GM12865 (cell line): Measurements from ENCODE around the gene COL20A1.

Experiments
- DNase-seq: peaks from one replicate; pipeline ENCODE4 v3.0.0; 2010; ENCODE audit warnings: low read depth
- H3K4me3 ChIP-seq: 2 replicates; pipeline ENCODE4 v1.5.1; 2011; ENCODE audit warnings: mild to moderate bottlenecking, low read depth, low read length, control low read depth
- TF ChIP-seq, protein P1 (sequence below): IDR thresholded peaks from 2 replicates; pipeline ENCODE4 v1.5.1; 2011; ENCODE audit warnings: low read length, control low read depth, low read depth, inconsistent platforms; ENCODE audit not compliant: insufficient read depth; ENCODE audit errors: missing control alignments

Gene COL20A1

DNA sequence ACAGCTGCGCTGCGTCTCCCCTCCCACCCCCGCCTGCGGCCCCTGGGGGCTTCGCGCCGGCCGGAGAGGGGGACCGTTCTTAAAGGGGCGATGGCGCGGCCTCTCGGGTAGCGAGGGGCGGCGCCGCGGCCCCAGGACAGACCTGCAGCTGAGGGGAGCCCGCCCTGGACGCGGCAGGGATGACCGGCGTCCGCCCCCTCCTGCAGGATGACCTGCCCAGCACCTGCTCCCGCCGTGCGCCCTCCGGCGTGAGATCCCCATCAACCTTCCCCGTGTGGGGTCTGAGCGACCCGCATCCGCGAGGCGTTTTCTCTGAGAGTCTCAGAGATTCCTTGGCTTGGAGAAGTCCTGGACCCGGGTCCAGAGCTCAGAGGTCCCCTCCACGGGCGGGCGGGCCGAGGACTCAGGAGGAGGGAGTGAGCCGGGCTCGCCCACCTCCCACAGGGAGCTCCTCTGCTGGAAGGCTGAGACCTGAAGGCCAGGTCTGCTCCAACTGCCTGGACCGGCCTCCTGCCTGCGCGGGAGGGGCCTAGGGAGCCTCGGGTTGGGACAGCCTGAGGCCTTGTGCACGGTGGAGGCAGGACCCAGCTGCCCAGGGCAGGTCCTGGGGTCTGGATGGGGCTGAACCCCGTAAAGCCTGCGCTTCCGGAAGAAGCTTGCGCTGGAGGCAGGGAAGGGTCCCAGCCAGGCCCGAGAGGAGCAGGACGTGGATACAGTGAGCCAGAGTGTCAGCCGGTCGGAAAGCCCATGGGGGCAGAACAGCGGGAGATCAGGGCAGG is 38.2 kb upstream of the COL20A1 start:
- TF ChIP-seq, protein P1, sequence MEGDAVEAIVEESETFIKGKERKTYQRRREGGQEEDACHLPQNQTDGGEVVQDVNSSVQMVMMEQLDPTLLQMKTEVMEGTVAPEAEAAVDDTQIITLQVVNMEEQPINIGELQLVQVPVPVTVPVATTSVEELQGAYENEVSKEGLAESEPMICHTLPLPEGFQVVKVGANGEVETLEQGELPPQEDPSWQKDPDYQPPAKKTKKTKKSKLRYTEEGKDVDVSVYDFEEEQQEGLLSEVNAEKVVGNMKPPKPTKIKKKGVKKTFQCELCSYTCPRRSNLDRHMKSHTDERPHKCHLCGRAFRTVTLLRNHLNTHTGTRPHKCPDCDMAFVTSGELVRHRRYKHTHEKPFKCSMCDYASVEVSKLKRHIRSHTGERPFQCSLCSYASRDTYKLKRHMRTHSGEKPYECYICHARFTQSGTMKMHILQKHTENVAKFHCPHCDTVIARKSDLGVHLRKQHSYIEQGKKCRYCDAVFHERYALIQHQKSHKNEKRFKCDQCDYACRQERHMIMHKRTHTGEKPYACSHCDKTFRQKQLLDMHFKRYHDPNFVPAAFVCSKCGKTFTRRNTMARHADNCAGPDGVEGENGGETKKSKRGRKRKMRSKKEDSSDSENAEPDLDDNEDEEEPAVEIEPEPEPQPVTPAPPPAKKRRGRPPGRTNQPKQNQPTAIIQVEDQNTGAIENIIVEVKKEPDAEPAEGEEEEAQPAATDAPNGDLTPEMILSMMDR = no peak
- H3K4me3 ChIP-seq = no peak overlapping the region
- no peak for DNase-seq

DNA sequence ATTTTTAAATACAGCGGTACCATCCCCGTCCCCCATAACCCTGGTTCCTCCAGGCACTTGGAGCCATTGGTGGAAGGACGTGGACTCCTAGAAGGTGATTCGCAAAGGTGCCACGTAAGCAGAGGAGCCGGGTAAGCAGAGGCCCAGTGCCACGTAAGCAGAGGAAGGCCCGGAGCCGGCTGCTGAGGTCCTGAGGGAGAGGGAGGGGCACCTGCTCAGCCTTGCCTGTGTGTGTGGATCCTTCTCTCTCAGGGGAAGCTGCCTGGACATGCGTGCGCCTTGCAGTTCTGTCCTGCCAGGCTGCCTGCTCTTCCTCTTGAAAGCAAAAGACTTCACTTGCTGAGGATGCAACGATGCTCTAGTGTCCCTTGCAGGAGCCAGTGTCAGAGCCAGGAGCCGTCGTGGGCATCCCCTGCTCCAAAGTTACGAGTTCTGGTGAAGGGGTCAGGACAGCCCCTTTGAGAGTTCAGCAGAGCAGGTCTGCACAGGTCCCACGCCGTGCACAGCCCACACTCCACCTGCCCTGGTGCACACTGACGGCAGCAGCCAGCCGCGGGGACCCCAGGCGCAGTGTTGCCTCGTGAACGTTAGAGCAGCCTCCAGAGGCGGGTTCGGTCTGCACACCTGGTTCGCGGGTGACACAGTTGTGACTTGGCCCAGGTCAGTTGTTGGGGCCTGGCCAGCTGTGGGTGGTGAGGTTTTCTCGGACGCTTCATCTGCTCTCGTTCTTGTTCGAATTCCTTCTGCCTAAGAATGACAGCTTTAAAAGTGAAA is 36.9 kb upstream of the COL20A1 start:
- no peak overlapping the region for H3K4me3 ChIP-seq
- peak; percentile 12 for DNase-seq
- TF ChIP-seq, protein P1 = no peak

DNA sequence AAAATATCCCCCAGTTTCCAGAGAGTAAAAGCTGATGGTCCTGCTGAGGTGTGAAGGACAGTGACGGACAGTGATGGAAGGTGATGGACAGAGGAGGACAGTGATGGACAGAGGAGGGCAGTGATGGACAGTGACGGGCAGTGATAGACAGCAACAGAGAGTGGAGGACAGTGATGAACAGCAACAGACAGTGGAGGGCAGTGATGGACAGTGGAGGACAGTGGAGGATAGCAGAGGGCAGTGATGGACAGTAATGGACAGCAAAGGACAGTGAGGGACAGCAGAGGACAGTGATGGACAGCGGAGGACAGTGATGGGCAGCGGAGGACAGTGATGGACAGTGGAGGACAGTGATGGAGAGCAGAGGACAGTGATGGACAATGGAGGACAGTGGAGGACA is 36.0 kb upstream of the COL20A1 start:
- no peak for DNase-seq
- TF ChIP-seq, protein P1 = no peak
- H3K4me3 ChIP-seq = no peak overlapping the region

DNA sequence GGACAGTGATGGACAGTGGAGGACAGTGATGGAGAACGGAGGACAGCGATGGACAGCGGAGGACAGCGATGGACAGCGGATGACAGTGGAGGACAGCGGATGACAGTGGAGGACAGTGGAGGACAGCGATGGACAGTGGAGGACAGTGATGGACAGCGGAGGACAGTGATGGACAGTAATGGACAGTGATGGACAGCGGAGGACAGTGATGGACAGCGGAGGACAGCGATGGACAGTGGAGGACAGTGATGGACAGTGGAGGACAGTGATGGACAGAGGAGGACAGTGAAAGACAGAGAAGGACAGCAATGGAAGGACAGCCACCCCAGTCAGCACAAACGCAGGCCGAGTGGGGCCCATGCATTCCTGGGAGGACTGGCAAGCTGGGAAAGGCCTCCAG is 35.4 kb upstream of the COL20A1 start:
- no peak overlapping the region for H3K4me3 ChIP-seq
- no peak for DNase-seq
- TF ChIP-seq, protein P1 = no peak

DNA sequence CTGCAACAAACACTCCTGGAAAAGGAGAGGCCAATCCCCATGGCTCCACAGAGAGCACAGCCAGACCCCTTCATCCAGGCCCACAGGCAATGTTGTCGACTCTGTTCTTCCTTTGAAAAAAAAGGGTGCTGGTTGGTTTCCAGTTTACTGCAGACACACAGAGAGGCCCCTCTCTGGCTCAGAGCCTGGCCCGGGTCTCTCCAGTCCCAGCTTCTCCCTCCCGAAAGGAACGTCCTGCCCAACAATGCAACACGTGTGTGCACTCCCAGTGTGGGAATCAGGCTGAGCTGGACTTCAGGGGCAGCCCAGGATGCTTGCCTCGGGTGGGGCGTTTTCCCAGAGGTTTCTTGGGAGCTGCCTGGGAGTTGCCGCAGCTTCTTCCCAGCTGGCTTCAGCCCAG is 34.2 kb upstream of the COL20A1 start:
- DNase-seq = no peak

DNA sequence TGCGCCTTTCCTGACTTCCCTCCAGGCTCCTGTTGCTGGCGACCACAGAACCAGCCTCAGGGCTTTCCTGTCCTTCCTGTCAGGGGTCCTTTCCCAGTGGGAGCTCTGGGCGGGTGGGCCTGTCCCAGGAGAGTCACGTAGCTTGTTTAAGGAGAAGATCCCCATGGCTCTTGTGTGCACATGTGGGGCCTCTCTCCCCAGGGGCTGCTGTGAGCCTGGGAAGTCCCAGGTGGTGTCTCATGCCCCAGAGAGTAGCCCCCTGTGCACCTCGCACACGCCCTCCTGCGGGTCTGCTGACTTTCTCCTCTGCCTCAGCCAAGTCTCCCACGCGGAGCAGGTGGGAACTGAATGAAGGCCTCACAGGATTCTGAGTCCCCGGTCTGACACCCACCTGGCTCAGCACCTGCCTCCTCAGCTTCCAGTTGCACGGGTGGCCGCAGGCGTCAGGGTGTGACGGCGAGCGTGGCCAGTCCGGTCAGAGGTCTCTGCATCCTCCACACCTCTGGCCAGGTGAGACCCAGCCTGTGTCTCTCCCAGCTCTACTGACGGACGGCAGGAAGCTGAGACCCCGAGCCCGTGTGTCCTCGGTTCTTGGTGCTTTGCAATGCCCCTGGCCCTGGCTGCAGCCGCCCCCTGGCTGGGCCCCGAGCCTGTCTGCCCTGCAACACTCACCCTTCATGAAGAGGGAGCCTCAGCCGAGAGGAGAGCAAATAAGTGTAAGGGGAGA is 33.1 kb upstream of the COL20A1 start:
- TF ChIP-seq, protein P1 = no peak
- H3K4me3 ChIP-seq = no peak overlapping the region
- DNase-seq = no peak

More for the DNA sequence above, 34.2 kb upstream of the COL20A1 start:
- TF ChIP-seq, protein P1 = no peak
- H3K4me3 ChIP-seq = no peak overlapping the region
